WI38 (cell line): ENCODE results near the gene SREK1.
"Not testable (repeated sequence)": the region's sequence is repeated elsewhere in the genome, so short reads cannot be mapped to it uniquely, and the experiment has no call there.

Experiments used
- H3K4me3 ChIP-seq: 2 replicates; pipeline ENCODE4 v1.5.1; 2011; ENCODE audit warnings: low read depth, mild to moderate bottlenecking, control low read depth, low read length
- TF ChIP-seq, protein P1 (sequence below): IDR thresholded peaks from 2 replicates; pipeline ENCODE4 v1.5.1; 2012; ENCODE audit warnings: low read depth, mild to moderate bottlenecking, control low read depth, low read length

Gene SREK1

GRCh38 chr5:66222455-66222854, 78.4 kb downstream of the SREK1 start:
- TF ChIP-seq, protein P1, sequence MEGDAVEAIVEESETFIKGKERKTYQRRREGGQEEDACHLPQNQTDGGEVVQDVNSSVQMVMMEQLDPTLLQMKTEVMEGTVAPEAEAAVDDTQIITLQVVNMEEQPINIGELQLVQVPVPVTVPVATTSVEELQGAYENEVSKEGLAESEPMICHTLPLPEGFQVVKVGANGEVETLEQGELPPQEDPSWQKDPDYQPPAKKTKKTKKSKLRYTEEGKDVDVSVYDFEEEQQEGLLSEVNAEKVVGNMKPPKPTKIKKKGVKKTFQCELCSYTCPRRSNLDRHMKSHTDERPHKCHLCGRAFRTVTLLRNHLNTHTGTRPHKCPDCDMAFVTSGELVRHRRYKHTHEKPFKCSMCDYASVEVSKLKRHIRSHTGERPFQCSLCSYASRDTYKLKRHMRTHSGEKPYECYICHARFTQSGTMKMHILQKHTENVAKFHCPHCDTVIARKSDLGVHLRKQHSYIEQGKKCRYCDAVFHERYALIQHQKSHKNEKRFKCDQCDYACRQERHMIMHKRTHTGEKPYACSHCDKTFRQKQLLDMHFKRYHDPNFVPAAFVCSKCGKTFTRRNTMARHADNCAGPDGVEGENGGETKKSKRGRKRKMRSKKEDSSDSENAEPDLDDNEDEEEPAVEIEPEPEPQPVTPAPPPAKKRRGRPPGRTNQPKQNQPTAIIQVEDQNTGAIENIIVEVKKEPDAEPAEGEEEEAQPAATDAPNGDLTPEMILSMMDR, result no peak
- H3K4me3 ChIP-seq, result no peak overlapping the region

- not testable (repeated sequence) for H3K4me3 ChIP-seq
These were observed 78.8 kb downstream of the SREK1 start for GRCh38 chr5:66222896-66223295.

- TF ChIP-seq, protein P1, result no peak
- no peak overlapping the region for H3K4me3 ChIP-seq
These were observed 79.5 kb downstream of the SREK1 start for GRCh38 chr5:66223637-66224036.

GRCh38 chr5:66224274-66224673, 80.2 kb downstream of the SREK1 start:
- no peak overlapping the region for H3K4me3 ChIP-seq
- TF ChIP-seq, protein P1, result no peak

GRCh38 chr5:66224773-66225553, 80.9 kb downstream of the SREK1 start:
- TF ChIP-seq, protein P1, result no peak
- no peak overlapping the region for H3K4me3 ChIP-seq

DNA sequence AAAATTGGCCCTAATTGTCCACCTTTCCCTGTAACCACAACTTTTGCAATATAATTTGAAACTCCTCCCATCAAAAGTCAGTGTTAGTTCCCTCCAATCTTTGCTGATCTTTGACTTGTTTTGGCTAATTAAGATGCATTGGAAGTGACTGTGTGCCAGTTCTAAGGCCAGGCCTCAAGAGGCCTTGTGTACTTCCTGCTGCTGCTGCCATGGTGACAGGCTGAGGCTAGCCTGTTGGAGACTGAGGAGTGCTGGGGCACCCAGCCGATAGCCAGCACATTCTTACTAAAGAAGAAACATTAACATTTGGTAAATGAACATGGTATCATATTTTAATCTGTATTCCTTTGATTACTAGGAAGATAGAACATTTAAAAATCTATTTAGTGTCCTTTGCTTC, 86.5 kb downstream of the SREK1 start:
- no peak overlapping the region for H3K4me3 ChIP-seq
- TF ChIP-seq, protein P1, result no peak

DNA sequence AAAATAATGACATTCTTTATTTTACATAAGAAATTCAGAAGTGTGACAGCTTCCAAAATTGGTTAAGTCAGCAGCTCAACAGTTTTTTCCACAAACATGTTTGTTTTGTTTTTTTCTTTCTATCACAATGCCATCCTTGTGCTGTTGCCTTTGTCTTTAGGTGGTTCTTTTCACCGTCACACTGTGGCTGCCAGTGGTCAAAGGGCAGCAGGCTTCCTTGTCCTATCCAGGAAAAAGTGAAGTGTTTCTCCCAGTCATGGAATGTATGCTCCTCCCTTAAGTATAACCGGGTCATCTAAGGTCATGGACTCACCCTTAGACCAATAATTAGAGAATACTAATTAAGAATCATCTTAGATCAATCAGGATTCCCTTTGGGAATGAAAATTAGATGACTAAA, 87.4 kb downstream of the SREK1 start:
- TF ChIP-seq, protein P1, result no peak

DNA sequence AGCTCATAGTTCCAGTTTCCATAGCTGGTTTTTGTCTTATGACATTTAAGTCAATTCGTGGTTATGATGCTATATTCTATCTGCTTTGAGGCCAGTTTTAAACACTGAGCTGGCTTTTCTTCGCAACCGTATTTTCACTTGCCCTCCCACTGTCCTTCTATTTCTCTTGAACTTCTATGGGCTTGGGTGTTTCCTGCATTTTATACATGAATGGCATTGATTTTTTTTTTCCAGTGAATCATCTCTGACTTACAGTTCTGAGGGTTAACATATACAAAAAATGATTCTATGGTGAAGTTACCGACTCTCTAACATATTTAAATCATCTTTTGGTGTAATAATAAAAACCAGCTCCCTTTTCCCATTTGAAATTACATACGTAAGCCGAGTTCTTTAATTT, 88.2 kb downstream of the SREK1 start:
- no peak overlapping the region for H3K4me3 ChIP-seq
- TF ChIP-seq, protein P1, result no peak

More for the DNA sequence above, 87.4 kb downstream of the SREK1 start:
- H3K4me3 ChIP-seq, result no peak overlapping the region
